Breast epithelium (tissue), 4 donors: Measurements from ENCODE around the gene CNTNAP2. TPM values are rescaled to one million over a fixed set of nuclear protein-coding genes. Genes with fewer than 3 reads are reported as not detected.

Experiments
- DNase-seq, 2 donors: peaks; one replicate each; pipeline ENCODE4 v3.0.0-alpha.2; 2019; ENCODE audit warnings: low spot score in 2 of 2
- H3K27ac ChIP-seq, 2 donors: fragments of 200-600 bp; sonication (generic) in 1 of 2; one replicate each; pipeline ENCODE4 v1.5.1; 2016 to 2019; ENCODE audit warnings: mild to moderate bottlenecking in 1 of 2
- H3K27me3 ChIP-seq, 2 donors: fragments of 200-600 bp; sonication (generic) in 1 of 2; one replicate each; pipeline versions ENCODE4 v1.5.1 to v1.6.0; 2017 to 2019; ENCODE audit warnings: control low read depth in 1 of 2, mild to moderate bottlenecking in 1 of 2
- H3K36me3 ChIP-seq: fragments of 200-600 bp; one replicate; pipeline ENCODE4 v1.5.1; 2019
- H3K4me1 ChIP-seq, 2 donors: fragments of 200-600 bp; sonication (generic); one replicate each; pipeline ENCODE4 v1.5.1; 2016 to 2019; ENCODE audit warnings: control low read depth in 1 of 2
- H3K4me3 ChIP-seq, 3 donors: fragments of 200-600 bp; sonication (generic); 1 replicate in 2 of 3; 2 replicates in 1 of 3; pipeline ENCODE4 v1.5.1; 2016 to 2019; ENCODE audit warnings: mild to moderate bottlenecking in 3 of 3, moderate library complexity in 2 of 3
- H3K9me3 ChIP-seq, 2 donors: fragments of 200-600 bp; sonication (generic) in 1 of 2; one replicate each; pipeline ENCODE4 v1.5.1; 2016 to 2019; ENCODE audit warnings: control low read depth in 1 of 2
- POLR2A ChIP-seq: fragments of 450-650 bp; IDR thresholded peaks from one replicate; pipeline ENCODE4 v1.6.1; 2016; ENCODE audit warnings: antibody characterized with exemption, mild to moderate bottlenecking, moderate library complexity
- POLR2AphosphoS5 ChIP-seq, 3 donors: sonication (generic); formaldehyde crosslinking; IDR thresholded peaks; one replicate each; pipeline ENCODE4 v1.6.1; 2017; ENCODE audit warnings: antibody characterized with exemption in 3 of 3
- intact Hi-C: fragments of 100-400 bp; cut with DNase I; formaldehyde crosslinking; loops from one replicate; pipeline ENCODE4 v1.15.1; 2023; ENCODE audit warnings: low total_unique reads
- total RNA-seq, 3 donors: library from RNA; depleted of rRNA; stranded (reverse); fragments of >200 nt; gene quantifications; one replicate each; pipeline ENCODE4 v1.1.0, GENCODE V29; 2016
- TF ChIP-seq, protein P1 (sequence below), 3 donors: fragments of 450-650 bp; IDR thresholded peaks; one replicate each; pipeline ENCODE4 v1.5.1; 2016 to 2017; ENCODE audit warnings: antibody characterized with exemption in 3 of 3, mild to moderate bottlenecking in 3 of 3, moderate library complexity in 3 of 3

The CNTNAP2 gene
- total RNA-seq, 3 donors from 2014 or later: 0.29 to 0.66 TPM; not detected in 1

DNA sequence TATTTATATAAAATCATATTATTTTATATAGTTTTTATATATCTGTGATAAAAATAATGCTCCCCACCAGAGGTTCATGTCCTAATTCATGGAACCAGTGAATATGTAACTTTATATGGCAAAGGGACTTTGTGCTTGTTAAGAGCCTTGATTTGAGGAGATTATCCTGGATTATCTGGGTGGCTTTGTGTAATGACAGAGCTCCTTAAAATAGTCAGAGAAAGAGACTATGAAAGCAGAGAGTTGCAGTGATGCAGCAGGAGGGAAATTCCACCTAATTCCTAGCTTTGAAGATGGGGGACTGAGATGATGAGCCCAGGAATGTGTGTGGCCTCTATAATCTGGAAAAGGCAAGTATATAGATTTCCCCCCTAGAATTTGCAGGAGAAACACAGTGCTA lies 1439.7 kb downstream of the CNTNAP2 start:
- no peak overlapping the region for H3K4me3 ChIP-seq
- intact Hi-C loops: no loop called here
- no peaks in the 10 kb centered on the region for H3K36me3 ChIP-seq
- no peaks in the 10 kb centered on the region for H3K27me3 ChIP-seq
- H3K9me3 ChIP-seq: no peaks in the 10 kb centered on the region
- H3K27ac ChIP-seq: no peak overlapping the region
- TF ChIP-seq, protein P1, sequence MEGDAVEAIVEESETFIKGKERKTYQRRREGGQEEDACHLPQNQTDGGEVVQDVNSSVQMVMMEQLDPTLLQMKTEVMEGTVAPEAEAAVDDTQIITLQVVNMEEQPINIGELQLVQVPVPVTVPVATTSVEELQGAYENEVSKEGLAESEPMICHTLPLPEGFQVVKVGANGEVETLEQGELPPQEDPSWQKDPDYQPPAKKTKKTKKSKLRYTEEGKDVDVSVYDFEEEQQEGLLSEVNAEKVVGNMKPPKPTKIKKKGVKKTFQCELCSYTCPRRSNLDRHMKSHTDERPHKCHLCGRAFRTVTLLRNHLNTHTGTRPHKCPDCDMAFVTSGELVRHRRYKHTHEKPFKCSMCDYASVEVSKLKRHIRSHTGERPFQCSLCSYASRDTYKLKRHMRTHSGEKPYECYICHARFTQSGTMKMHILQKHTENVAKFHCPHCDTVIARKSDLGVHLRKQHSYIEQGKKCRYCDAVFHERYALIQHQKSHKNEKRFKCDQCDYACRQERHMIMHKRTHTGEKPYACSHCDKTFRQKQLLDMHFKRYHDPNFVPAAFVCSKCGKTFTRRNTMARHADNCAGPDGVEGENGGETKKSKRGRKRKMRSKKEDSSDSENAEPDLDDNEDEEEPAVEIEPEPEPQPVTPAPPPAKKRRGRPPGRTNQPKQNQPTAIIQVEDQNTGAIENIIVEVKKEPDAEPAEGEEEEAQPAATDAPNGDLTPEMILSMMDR (IDR thresholded peaks at IDR 0.05): no peak
- TF ChIP-seq POLR2A: no peak
- no peak for TF ChIP-seq POLR2AphosphoS5 (IDR thresholded peaks at IDR 0.05)
- H3K4me1 ChIP-seq: no peaks in the 10 kb centered on the region
- no peak for DNase-seq

DNA sequence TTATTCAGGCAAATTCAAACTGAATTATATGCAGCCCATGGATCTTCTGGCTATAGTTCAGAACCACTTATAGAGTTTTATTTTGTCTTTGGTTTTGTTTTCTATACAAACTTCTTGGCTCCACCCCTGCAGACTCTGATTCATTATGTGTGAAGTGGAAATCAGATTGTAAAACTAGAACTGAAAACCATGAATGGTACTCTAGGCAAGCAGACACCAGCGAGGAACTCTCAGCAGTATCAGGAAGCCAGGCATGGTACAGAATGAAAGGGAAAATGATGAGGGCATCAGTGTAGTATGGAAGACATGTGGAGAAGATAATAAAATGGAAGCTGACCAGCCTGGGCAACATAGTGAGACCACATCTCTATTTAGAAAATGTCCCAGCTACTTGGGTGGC lies 1447.1 kb downstream of the CNTNAP2 start:
- H3K4me3 ChIP-seq: no peak overlapping the region
- no peak for TF ChIP-seq POLR2AphosphoS5 (IDR thresholded peaks at IDR 0.05)
- no peak for TF ChIP-seq POLR2A
- TF ChIP-seq, protein P1 (IDR thresholded peaks at IDR 0.05): no peak
- H3K27ac ChIP-seq: no peak overlapping the region
- no peaks in the 10 kb centered on the region for H3K36me3 ChIP-seq
- H3K4me1 ChIP-seq: no peaks in the 10 kb centered on the region
- H3K27me3 ChIP-seq: no peaks in the 10 kb centered on the region
- intact Hi-C loops: no loop called here
- DNase-seq: no peak
- H3K9me3 ChIP-seq: no peaks in the 10 kb centered on the region

DNA sequence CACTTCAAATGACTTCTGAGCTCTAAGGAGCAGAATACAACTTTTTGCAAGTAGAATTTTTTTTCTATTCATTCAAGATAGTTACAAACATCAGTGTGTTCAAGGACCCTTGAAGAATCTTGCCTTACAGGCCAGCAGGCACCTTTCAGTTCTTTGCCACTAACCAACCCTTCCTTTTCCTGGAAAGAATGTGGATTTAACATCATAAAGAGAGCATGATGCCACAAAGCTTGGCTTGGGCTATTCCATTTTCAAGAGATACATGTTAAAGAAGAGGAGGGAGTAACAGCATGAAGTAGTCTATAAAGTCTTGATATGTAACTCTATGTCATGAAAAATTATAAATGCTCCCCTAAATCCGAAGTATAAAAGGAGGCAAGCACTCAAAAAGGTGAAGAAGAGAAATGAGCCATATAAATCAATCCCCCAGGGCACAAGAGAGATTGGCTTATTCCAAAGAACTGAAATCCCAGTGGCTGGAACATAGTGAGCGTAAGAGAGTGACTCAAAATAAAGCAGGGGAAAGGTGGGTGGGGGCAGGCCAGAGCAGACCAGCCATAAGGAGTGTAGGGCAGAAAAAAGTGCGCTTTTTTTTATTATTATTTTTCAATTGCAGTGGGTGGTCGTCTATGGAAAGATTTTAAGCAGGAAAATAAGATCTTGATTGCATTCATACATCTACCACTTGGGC lies 1448.3 kb downstream of the CNTNAP2 start:
- intact Hi-C loops: no loop called here
- no peaks in the 10 kb centered on the region for H3K36me3 ChIP-seq
- no peaks in the 10 kb centered on the region for H3K27me3 ChIP-seq
- H3K9me3 ChIP-seq: no peaks in the 10 kb centered on the region
- TF ChIP-seq POLR2A (no peak), POLR2AphosphoS5 (IDR thresholded peaks at IDR 0.05) (no peak)
- TF ChIP-seq, protein P1 (IDR thresholded peaks at IDR 0.05): no peak
- H3K27ac ChIP-seq: no peak overlapping the region
- no peak overlapping the region for H3K4me3 ChIP-seq
- no peak for DNase-seq
- no peaks in the 10 kb centered on the region for H3K4me1 ChIP-seq

DNA sequence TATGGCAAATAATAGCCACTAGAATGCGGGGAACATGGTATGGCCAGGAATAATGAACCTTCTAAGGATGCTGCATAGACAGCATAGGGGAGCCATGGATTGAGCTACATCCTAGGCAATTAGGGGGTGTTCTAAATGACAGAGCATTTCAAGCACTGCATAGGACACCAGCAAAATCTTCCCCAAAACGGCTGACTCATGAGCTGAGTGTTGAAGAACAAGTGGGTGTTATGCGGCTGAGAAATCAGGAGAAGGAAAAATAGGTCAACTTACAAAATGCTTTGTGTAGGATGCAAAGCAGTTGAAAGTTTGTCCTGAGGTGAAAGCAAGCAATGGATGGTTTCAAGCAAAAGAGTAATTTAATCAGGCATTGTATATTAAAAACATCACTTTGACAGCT lies 1450.4 kb downstream of the CNTNAP2 start:
- Histone ChIP-seq H3K9me3 (no peaks in the 10 kb centered on the region), H3K27ac (no peak overlapping the region), H3K27me3 (no peaks in the 10 kb centered on the region), H3K36me3 (no peaks in the 10 kb centered on the region), H3K4me1 (no peaks in the 10 kb centered on the region), H3K4me3 (no peak overlapping the region)
- intact Hi-C loops: no loop called here
- TF ChIP-seq POLR2AphosphoS5 (IDR thresholded peaks at IDR 0.05): no peak
- TF ChIP-seq, protein P1 (IDR thresholded peaks at IDR 0.05): no peak
- no peak for TF ChIP-seq POLR2A
- no peak for DNase-seq

DNA sequence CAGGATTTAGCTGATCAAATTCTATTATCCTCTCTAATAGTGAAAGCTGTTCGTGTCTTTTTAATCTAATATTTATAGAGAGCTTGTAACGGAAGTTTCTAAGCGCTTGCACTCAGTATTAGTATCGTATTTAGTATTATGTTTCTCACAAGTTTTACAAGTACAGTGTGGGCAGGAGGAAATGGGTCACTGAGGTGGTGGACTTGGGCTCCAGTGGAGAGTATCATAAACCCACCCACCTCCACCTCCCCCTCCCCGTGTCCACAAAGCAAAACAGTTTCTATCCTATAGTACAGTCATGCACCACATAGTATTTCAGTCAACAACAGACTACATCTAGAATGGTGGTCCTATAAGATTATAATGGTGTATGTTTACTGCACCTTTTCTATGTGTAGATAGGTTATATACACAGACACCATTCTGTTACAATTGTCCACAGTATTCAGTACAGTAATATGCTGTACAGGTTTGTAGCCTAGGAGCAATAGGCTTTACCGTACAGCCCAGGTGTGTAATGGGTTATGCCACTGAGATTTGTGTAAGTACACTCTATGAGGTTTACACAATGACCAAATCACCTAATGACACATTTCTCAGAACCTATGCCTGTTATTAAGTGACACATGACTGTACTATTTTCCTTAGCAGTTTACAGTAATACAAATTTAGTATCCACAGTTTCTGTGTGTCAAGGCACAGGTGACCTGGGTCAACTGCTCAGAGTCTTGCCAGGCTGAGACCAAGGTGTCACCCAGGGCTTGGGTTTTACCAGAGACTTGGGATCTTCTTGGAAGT lies 1452.7 kb downstream of the CNTNAP2 start:
- Histone ChIP-seq H3K9me3 (no peaks in the 10 kb centered on the region), H3K4me1 (no peaks in the 10 kb centered on the region), H3K36me3 (no peaks in the 10 kb centered on the region), H3K27me3 (no peaks in the 10 kb centered on the region), H3K27ac (no peak overlapping the region), H3K4me3 (no peak overlapping the region)
- no peak for TF ChIP-seq POLR2A
- TF ChIP-seq POLR2AphosphoS5 (IDR thresholded peaks at IDR 0.05): no peak
- TF ChIP-seq, protein P1 (IDR thresholded peaks at IDR 0.05): no peak
- DNase-seq: no peak
- intact Hi-C loops: no loop called here
